DOHH2 (cell line): ENCODE measurements around the gene LPGAT1.
"Not testable (repeated sequence)": the region's sequence is repeated elsewhere in the genome, so short reads cannot be mapped to it uniquely, and the experiment has no call there.

Experiments used
- H3F3A ChIP-seq: fragments of 200-600 bp; sonication (generic), shearing (Covaris generic); 2 replicates; pipeline ENCODE4 v1.6.0; 2016; ENCODE audit warnings: antibody characterized with exemption, mild to moderate bottlenecking; ENCODE audit not compliant: control insufficient read depth, insufficient read depth
- H3K27ac ChIP-seq: fragments of 200-600 bp; sonication (generic); 2 replicates; pipeline ENCODE4 v1.5.1; 2014; ENCODE audit warnings: low read depth, mild to moderate bottlenecking, low read length, moderate library complexity
- H3K27me3 ChIP-seq: fragments of 200-600 bp; sonication (generic); 2 replicates; pipeline ENCODE4 v1.6.1; 2014; ENCODE audit warnings: mild to moderate bottlenecking, low read length, mixed read lengths; ENCODE audit not compliant: control insufficient read depth
- H3K36me3 ChIP-seq: fragments of 200-600 bp; sonication (generic); 2 replicates; pipeline ENCODE4 v1.6.1; 2014; ENCODE audit warnings: mild to moderate bottlenecking, low read length, moderate library complexity, mixed read lengths; ENCODE audit not compliant: control insufficient read depth
- H3K4me1 ChIP-seq: fragments of 200-600 bp; sonication (generic); 2 replicates; pipeline ENCODE4 v1.6.1; 2014; ENCODE audit warnings: mild to moderate bottlenecking, low read length, mixed read lengths; ENCODE audit not compliant: control insufficient read depth
- H3K4me2 ChIP-seq: fragments of 200-600 bp; sonication (generic); 2 replicates; pipeline ENCODE4 v1.6.0; 2014; ENCODE audit warnings: mild to moderate bottlenecking, low read length, moderate library complexity
- H3K4me3 ChIP-seq: fragments of 200-600 bp; sonication (generic); 2 replicates; pipeline ENCODE4 v1.5.1; 2014; ENCODE audit warnings: mild to moderate bottlenecking, low read length, mixed read lengths
- H3K79me2 ChIP-seq: fragments of 200-600 bp; sonication (generic); 2 replicates; pipeline ENCODE4 v1.6.1; 2014; ENCODE audit warnings: mild to moderate bottlenecking, low read length, mixed read lengths; ENCODE audit not compliant: control insufficient read depth
- H3K9me2 ChIP-seq: fragments of 200-600 bp; sonication (generic); replicated peaks from 2 replicates; pipeline ENCODE4 v1.6.1; 2014; ENCODE audit warnings: mild to moderate bottlenecking, low read length, mixed read lengths; ENCODE audit not compliant: control insufficient read depth
- H3K9me3 ChIP-seq: fragments of 200-600 bp; sonication (generic); 2 replicates; pipeline ENCODE4 v1.6.1; 2014; ENCODE audit warnings: antibody characterized with exemption, low read length, mixed read lengths; ENCODE audit not compliant: control insufficient read depth, insufficient read depth
- H4K20me1 ChIP-seq: fragments of 200-600 bp; sonication (generic); 2 replicates; pipeline ENCODE4 v1.6.0; 2014; ENCODE audit warnings: low read depth, mild to moderate bottlenecking, antibody characterized with exemption, low read length, moderate library complexity; ENCODE audit not compliant: control insufficient read depth, insufficient read depth
- EZH2phosphoT487 ChIP-seq: fragments of 200-600 bp; sonication (generic); IDR thresholded peaks from 2 replicates; pipeline ENCODE4 v1.6.1; 2017; ENCODE audit warnings: borderline replicate concordance, mild to moderate bottlenecking, antibody characterized with exemption, low read length, moderate library complexity, mixed read lengths
- TF ChIP-seq, protein P1 (sequence below): fragments of 200-600 bp; sonication (generic); IDR thresholded peaks from one replicate; pipeline ENCODE4 v1.5.1; 2014; ENCODE audit warnings: antibody characterized with exemption, mild to moderate bottlenecking, low read depth, low read length; ENCODE audit not compliant: poor library complexity, severe bottlenecking

LPGAT1 gene

DNA sequence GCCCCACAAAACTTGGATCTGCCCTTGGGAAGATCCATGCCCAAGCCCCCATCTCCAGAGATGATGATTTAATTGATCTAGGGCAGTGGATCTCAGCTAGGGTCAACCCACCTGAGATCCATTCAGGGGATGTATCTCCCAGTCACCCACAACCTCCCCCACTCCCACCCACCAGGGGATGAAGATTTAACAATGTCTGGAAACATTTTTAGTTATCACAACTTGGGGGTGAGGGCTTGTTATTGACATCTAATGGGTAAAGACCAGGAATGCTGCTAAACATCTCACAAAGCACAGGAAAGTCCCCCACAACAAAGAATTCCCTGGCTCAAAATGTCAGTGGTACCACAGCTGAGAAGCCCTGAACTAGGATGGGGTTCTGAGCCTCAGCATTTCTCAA, 45.0 kb upstream of the LPGAT1 start:
- TF ChIP-seq EZH2phosphoT487 = no peak
- TF ChIP-seq, protein P1, sequence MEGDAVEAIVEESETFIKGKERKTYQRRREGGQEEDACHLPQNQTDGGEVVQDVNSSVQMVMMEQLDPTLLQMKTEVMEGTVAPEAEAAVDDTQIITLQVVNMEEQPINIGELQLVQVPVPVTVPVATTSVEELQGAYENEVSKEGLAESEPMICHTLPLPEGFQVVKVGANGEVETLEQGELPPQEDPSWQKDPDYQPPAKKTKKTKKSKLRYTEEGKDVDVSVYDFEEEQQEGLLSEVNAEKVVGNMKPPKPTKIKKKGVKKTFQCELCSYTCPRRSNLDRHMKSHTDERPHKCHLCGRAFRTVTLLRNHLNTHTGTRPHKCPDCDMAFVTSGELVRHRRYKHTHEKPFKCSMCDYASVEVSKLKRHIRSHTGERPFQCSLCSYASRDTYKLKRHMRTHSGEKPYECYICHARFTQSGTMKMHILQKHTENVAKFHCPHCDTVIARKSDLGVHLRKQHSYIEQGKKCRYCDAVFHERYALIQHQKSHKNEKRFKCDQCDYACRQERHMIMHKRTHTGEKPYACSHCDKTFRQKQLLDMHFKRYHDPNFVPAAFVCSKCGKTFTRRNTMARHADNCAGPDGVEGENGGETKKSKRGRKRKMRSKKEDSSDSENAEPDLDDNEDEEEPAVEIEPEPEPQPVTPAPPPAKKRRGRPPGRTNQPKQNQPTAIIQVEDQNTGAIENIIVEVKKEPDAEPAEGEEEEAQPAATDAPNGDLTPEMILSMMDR = no peak
- no peaks in the 10 kb centered on the region for H3K9me2 ChIP-seq
- no peaks in the 10 kb centered on the region for H4K20me1 ChIP-seq
- no peaks in the 10 kb centered on the region for H3F3A ChIP-seq
- H3K4me2 ChIP-seq = no peak overlapping the region
- no peaks in the 10 kb centered on the region for H3K79me2 ChIP-seq
- H3K4me1 ChIP-seq = no peaks in the 10 kb centered on the region
- H3K27me3 ChIP-seq = no peaks in the 10 kb centered on the region
- H3K9me3 ChIP-seq = no peaks in the 10 kb centered on the region; the same call in 1 of the 2 replicates
- H3K36me3 ChIP-seq = no peaks in the 10 kb centered on the region
- no peak overlapping the region for H3K27ac ChIP-seq
- no peak overlapping the region for H3K4me3 ChIP-seq

DNA sequence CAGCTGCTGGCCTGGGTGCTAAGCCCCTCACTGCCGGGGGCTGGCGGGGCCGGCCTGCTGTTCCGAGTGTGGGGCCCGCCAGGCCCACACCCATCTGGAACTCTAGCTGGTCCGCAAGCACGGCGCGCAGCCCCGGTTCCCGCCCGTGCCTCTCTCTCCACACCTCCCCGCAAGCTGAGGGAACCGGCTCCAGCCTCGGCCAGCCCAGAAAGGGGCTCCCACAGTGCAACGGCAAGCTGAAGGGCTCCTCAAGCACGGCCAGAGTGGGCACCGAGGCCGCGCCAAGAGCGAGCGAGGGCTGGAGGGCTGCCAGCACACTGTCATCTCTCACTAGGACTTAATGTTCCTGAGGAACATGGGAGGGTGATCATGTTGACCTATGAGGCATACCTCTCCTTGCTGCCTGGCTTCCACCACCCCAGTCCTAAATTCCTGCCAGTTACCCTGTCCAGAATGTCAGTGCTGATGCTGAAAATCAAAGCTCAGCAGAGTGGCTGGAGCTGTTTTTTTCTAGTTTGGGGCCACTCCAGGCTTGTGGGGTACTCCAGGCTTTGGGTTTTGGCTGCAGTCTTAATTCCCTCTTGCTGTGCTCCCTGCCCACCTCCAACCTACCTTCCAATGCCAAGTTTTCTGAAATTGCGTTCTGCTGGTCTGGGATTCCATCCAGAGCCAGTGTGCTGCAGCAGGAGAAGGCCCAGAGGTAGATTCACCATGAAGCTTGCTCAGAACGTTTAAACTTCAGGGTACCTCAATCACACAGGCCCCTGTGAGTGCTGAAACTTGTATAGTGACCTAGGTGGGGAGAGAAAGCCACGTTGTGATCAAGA, 44.2 kb upstream of the LPGAT1 start:
- Histone ChIP-seq H4K20me1 (no peaks in the 10 kb centered on the region), H3K9me2 (no peaks in the 10 kb centered on the region), H3F3A (no peaks in the 10 kb centered on the region), H3K4me2 (no peak overlapping the region), H3K27ac (no peak overlapping the region), H3K4me1 (no peaks in the 10 kb centered on the region), H3K4me3 (no peak overlapping the region), H3K79me2 (no peaks in the 10 kb centered on the region), H3K9me3 (no peaks in the 10 kb centered on the region; the same call in 1 of the 2 replicates), H3K36me3 (no peaks in the 10 kb centered on the region), H3K27me3 (peaks cover 5% of the 10 kb centered on the region)
- TF ChIP-seq EZH2phosphoT487 = no peak
- TF ChIP-seq, protein P1 = no peak

DNA sequence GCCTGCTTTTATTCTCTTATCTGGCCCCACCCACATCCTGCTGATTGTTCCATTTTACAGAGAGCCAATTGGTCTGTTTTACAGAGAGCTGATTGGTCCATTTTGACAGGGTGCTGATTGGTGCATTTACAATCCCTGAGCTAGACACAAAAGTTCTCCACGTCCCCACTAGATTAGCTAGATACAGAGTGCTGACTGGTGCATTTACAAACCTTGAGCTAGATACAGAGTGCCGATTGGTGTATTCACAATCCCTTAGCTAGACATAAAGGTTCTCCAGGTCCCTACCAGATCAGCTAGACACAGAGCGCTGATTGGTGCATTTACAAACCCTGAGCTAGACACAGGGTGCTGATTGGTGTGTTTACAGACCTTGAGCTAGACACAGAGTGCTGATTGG, 43.2 kb upstream of the LPGAT1 start:
- not testable (repeated sequence) for H3K27ac ChIP-seq, H3K9me3 ChIP-seq, H3K4me3 ChIP-seq, H3K36me3 ChIP-seq, H3K27me3 ChIP-seq, H3K79me2 ChIP-seq, H4K20me1 ChIP-seq, H3K9me2 ChIP-seq, H3K4me1 ChIP-seq, H3F3A ChIP-seq, H3K4me2 ChIP-seq

DNA sequence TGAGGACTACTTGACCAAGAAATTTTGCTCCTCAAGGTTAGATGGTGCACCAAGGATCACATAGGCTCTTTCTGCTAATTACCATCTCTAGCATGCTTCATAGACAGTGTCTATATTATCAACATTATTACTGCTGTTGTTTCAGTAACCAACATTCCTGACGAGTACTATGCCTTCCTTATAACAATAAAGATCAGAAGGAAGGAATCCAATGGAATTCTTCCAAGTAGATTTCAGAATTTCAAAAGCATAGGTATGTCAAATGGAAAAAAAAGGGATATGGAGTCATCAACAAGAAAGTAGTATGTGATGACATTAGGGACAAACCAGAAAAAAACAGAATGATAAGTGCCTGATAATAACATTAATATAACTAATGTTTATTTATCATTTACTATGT, 39.6 kb upstream of the LPGAT1 start:
- no peaks in the 10 kb centered on the region for H3K9me2 ChIP-seq
- TF ChIP-seq EZH2phosphoT487 = no peak
- TF ChIP-seq, protein P1 = no peak
- H4K20me1 ChIP-seq = no peaks in the 10 kb centered on the region
- H3K27ac ChIP-seq = no peak overlapping the region
- no peak overlapping the region for H3K4me3 ChIP-seq
- H3K27me3 ChIP-seq = peaks cover 9% of the 10 kb centered on the region
- H3F3A ChIP-seq = no peaks in the 10 kb centered on the region
- H3K4me2 ChIP-seq = no peak overlapping the region
- H3K9me3 ChIP-seq = no peaks in the 10 kb centered on the region; the same call in 1 of the 2 replicates
- no peaks in the 10 kb centered on the region for H3K36me3 ChIP-seq
- no peaks in the 10 kb centered on the region for H3K79me2 ChIP-seq
- no peaks in the 10 kb centered on the region for H3K4me1 ChIP-seq
